Progenitor cell of endocrine pancreas (in vitro differentiated cells): ENCODE data around the gene GFOD2. TPM values are rescaled to one million over a fixed set of nuclear protein-coding genes. Genes with fewer than 3 reads are reported as not detected.

Experiments used
- DNase-seq: peaks from one replicate; pipeline ENCODE4 v3.0.0; 2021; ENCODE audit warnings: low spot score; ENCODE audit not compliant: unreplicated experiment
- H3K27ac Mint-ChIP-seq: 2 replicates; pipeline ENCODE4 v1.8.0; 2021; ENCODE audit warnings: mild to moderate bottlenecking, moderate library complexity, mixed read lengths
- H3K27me3 Mint-ChIP-seq: 2 replicates; pipeline ENCODE4 v1.8.0; 2021; ENCODE audit warnings: mixed read lengths
- H3K36me3 Mint-ChIP-seq: 2 replicates; pipeline ENCODE4 v1.8.0; 2022; ENCODE audit warnings: mixed read lengths; ENCODE audit not compliant: insufficient read depth
- H3K4me1 Mint-ChIP-seq: 2 replicates; pipeline ENCODE4 v1.8.0; 2021; ENCODE audit warnings: low read depth, mixed read lengths
- H3K4me3 Mint-ChIP-seq: 2 replicates; pipeline ENCODE4 v1.8.0; 2021; ENCODE audit warnings: low read depth, mild to moderate bottlenecking, moderate library complexity, mixed read lengths
- H3K9me3 Mint-ChIP-seq: 2 replicates; pipeline ENCODE4 v1.8.0; 2021; ENCODE audit warnings: low read depth, mixed read lengths
- total RNA-seq: library from RNA; stranded (reverse); gene quantifications from 2 replicates; pipeline ENCODE4 v1.2.1, GENCODE V29; 2021
- TF ChIP-seq, protein P1 (sequence below): fragments of 200-600 bp; sonication (generic); IDR thresholded peaks from one replicate; pipeline ENCODE4 v1.5.0; 2021; ENCODE audit warnings: antibody characterized with exemption, mild to moderate bottlenecking; ENCODE audit not compliant: unreplicated experiment

Gene GFOD2
- total RNA-seq, 1 donor from 2014 or later, result 38.8 TPM

GRCh38 chr16:67661101-67661761 is 57.9 kb downstream of the GFOD2 start:
- no peaks in the 10 kb centered on the region for H3K9me3 Mint-ChIP-seq
- no peak for DNase-seq
- peak overlapping the region; percentile 96 for H3K27ac Mint-ChIP-seq

DNA sequence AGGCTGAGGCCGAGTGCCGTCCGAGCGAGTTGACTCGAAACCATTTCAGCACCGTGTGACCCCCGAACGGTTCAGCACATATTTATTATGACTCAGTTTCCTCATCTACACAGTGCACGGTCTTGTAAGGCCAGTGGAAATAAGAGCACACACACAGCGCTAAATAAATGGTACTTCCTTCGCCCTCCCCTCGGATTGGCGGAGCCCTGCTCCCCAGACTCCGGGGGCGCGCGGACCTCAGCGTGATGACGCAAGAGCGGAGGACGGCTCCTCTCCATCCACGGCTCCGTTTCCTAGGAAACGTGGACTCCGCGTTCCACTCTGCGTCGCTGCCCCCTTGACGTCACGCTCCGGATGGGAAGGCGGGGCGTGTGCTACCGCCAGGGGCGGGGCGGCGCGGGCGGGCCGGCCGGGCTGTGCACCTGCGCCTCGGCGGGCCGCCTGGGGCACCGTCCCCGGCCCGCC is 58.5 kb downstream of the GFOD2 start, which contains the start of gene PARD6A:
Gene PARD6A (plus strand): TSS at position 397 of the 465 bp plus-strand sequence. CDS start 79 bp downstream, outside the sequence.
- TF ChIP-seq, protein P1, sequence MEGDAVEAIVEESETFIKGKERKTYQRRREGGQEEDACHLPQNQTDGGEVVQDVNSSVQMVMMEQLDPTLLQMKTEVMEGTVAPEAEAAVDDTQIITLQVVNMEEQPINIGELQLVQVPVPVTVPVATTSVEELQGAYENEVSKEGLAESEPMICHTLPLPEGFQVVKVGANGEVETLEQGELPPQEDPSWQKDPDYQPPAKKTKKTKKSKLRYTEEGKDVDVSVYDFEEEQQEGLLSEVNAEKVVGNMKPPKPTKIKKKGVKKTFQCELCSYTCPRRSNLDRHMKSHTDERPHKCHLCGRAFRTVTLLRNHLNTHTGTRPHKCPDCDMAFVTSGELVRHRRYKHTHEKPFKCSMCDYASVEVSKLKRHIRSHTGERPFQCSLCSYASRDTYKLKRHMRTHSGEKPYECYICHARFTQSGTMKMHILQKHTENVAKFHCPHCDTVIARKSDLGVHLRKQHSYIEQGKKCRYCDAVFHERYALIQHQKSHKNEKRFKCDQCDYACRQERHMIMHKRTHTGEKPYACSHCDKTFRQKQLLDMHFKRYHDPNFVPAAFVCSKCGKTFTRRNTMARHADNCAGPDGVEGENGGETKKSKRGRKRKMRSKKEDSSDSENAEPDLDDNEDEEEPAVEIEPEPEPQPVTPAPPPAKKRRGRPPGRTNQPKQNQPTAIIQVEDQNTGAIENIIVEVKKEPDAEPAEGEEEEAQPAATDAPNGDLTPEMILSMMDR, result no peak
- H3K4me3 Mint-ChIP-seq, result peak within 1 kb of the TSS; percentile 88

More at GRCh38 chr16:67661101-67661761, 57.9 kb downstream of the GFOD2 start:
- H3K36me3 Mint-ChIP-seq, result peaks cover 4% of the 10 kb centered on the region
- no peaks in the 10 kb centered on the region for H3K27me3 Mint-ChIP-seq
- TF ChIP-seq, protein P1, result no peak
- H3K4me3 Mint-ChIP-seq, result peak overlapping the region; percentile 83
- peaks cover 11% of the 10 kb centered on the region for H3K4me1 Mint-ChIP-seq

DNA sequence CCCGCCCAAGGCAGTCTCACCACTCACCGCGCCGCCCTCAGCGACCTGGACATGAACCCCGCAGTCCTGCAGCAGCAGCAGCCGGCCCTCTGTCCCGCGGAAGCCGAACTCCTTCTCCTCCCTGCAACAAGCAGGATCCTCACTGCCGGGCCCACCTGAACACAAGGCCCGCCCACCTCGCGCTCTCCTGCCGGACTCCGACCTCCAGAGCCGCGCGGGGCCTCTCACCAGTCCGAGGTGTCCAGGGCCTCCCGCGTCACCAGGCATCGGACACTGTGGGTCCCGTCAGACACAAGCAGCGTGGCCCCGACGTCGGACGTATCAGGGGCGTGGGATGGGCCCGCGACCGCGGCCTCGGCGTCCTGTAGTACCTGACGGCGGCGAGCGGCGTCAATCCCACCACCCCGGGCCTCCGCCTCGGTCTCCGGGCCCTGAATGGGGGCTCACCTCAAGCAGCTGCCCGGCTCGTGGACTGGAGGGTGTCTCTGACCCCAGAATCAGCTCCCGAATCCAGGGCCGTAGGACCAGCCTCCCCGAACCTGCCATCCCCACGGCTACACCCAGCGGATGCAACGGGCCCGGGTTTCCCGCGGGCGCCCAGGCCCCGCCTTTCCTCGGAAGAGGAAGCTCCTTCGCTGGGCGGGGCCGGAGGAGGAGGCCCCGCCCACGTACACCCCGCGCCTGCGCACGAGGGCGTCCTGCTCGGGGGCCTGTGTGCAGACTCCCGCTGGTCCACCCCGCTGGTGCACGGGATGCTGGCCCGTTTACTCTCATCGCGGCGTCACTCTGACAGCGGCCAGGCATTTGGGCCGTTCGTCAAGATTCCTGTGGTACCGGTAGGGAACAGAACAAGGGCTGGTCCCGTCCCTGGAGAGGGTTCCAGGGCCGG is 59.2 kb downstream of the GFOD2 start, which contains the start of gene ACD:
Gene ACD (minus strand): TSS at position 586 of the 889 bp plus-strand sequence. CDS start 40 bp downstream, at position 546.
- Mint-ChIP-seq H3K27me3 (peaks cover 9% of the 10 kb centered on the region), H3K9me3 (no peaks in the 10 kb centered on the region), H3K4me1 (peaks cover 11% of the 10 kb centered on the region), H3K36me3 (peaks cover 4% of the 10 kb centered on the region), H3K4me3 (peak within 1 kb of the TSS; percentile 88), H3K27ac (peak within 1 kb of the TSS; percentile 96)
- TF ChIP-seq, protein P1, result no peak
- peak; percentile 86 for DNase-seq

More for the DNA sequence above, 58.5 kb downstream of the GFOD2 start, which contains the start of gene PARD6A:
- peak; percentile 81 for DNase-seq
- Mint-ChIP-seq H3K36me3 (peaks cover 4% of the 10 kb centered on the region), H3K9me3 (no peaks in the 10 kb centered on the region), H3K4me1 (peaks cover 11% of the 10 kb centered on the region), H3K27me3 (peaks cover 3% of the 10 kb centered on the region), H3K27ac (peak within 1 kb of the TSS; percentile 96)

DNA sequence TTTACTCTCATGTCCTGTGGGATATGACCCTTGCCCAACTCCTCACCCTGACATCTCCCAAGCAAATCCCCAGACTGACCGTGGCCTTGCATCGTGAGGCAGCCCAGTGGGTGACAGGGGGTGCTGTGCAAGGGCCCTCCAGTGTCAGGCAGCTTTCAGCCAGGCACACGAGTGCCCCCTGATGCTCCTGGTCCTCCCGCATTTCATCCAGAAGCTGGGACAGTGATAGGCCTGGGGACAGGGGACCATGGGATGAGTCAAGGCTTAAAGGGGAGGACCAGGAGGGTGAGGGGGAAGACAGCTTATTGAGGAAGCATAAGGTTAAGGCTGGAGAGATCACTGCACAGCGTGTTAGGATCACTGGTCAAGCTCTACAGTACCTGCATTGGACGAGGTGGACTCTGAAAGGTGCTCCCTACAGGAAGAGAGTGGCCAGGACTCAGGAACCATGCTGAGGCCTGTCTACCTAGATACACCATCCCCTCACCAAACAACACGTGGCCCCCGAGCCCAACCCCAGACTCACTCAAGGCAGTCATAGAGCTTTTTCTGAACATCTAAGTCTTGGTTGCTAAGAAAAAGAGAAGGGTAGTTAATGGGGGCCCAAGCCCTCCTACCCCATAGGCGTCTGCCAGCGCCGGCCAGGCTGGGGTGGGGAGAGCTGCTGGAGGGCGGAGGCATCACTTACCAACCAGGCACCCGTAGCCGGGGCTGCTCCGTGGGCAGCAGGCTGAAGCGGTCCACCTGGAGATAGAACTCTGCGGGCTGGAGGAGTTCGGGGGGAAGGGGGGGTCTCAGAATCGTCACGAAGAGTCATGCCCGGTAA is 60.1 kb downstream of the GFOD2 start:
- Mint-ChIP-seq H3K36me3 (peaks cover under 1% of the 10 kb centered on the region), H3K27me3 (peaks cover 16% of the 10 kb centered on the region), H3K27ac (no peak overlapping the region), H3K4me3 (peak overlapping the region; percentile 88), H3K9me3 (no peaks in the 10 kb centered on the region), H3K4me1 (peaks cover 10% of the 10 kb centered on the region)
- TF ChIP-seq, protein P1, result no peak
- DNase-seq, result no peak
